GM20000 (cell line): ENCODE data around the gene S100A2.
"Not testable (repeated sequence)": the region's sequence is repeated elsewhere in the genome, so short reads cannot be mapped to it uniquely, and the experiment has no call there.

Experiments used
- DNase-seq: peaks from one replicate; pipeline ENCODE4 v3.0.0; 2012; ENCODE audit warnings: low spot score
- TF ChIP-seq, protein P1 (sequence below): IDR thresholded peaks from 2 replicates; pipeline ENCODE4 v1.5.1; 2012; ENCODE audit warnings: mild to moderate bottlenecking, control low read depth; ENCODE audit errors: extremely low read depth, missing control alignments

S100A2 gene

GRCh38 chr1:153568367-153569099, 2.9 kb upstream of the S100A2 start:
- peak; percentile 86 for DNase-seq
- TF ChIP-seq, protein P1, sequence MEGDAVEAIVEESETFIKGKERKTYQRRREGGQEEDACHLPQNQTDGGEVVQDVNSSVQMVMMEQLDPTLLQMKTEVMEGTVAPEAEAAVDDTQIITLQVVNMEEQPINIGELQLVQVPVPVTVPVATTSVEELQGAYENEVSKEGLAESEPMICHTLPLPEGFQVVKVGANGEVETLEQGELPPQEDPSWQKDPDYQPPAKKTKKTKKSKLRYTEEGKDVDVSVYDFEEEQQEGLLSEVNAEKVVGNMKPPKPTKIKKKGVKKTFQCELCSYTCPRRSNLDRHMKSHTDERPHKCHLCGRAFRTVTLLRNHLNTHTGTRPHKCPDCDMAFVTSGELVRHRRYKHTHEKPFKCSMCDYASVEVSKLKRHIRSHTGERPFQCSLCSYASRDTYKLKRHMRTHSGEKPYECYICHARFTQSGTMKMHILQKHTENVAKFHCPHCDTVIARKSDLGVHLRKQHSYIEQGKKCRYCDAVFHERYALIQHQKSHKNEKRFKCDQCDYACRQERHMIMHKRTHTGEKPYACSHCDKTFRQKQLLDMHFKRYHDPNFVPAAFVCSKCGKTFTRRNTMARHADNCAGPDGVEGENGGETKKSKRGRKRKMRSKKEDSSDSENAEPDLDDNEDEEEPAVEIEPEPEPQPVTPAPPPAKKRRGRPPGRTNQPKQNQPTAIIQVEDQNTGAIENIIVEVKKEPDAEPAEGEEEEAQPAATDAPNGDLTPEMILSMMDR: peak; percentile 97

- no peak for DNase-seq
- TF ChIP-seq, protein P1: no peak
Observed at GRCh38 chr1:153567621-153568366, 2.1 kb upstream of the S100A2 start.

DNA sequence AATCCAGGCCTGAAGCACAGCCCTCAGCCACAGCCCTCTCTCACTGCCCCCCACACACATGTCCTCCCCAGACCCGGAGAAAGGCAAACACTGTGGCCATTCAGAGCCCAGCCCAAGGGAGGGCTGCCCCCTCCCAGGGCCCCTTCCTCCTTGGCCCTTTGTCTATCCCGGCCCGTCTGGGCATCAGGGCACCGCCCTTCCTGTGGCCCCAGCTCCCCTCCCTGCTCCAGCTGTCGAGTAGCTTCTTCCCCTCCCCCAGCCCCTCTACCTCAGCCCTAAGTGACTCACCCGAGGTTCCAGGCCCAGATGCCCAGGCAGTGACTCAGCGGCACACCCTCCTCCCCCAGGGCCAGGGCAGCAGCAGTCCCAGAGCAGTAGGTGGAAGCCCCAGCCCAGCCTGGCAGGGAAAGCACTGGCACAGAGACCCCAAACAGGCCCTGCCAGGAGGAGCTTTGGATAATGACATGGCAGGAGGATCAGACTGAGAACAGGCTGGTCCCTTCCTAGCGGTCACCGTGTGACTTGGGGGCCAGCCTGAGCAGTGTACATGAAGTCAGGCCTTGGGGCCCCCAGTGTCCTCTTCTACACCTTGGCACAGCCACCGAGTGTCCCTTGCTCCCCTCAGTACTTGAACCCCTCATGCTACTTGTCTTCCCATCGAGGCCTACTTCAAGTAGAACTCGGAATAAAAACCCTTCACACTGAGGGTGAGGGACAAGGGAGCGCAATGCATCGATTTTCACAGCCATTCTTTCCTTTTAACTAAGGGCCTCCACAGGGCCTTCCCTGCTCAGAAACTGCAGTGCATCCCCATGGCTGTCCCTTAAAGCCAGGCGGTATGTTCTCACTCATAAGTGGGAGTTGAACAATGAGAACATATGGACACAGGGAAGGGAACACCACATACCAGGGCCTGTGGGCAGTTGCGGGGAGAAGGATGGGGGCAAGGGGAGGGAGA, 1.0 kb upstream of the S100A2 start:
- DNase-seq: no peak
- TF ChIP-seq, protein P1: no peak

DNA sequence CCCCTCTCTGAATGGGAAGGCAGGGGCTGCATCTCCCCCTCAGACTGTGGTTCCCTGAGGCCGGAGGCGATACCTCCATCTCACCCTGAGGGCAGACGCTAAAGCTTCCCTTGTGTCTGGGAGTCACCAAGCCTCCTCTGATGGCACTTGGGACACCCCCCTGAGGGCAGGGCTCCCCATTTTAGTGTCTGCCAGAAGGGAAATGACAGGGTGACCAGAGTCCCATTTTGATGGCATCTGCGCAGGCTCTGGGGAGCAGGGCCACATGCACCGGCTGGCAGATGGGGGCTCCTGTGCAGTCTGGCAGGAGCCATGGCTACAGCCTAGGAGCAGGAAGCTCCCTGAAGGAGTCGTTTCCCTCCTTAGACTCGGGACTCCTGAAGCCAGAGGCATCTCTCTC, 1.7 kb downstream of the S100A2 start:
- no peak for DNase-seq
- TF ChIP-seq, protein P1: no peak

- TF ChIP-seq, protein P1: no peak
Observed at GRCh38 chr1:153563483-153563901, 2.2 kb downstream of the S100A2 start.

DNA sequence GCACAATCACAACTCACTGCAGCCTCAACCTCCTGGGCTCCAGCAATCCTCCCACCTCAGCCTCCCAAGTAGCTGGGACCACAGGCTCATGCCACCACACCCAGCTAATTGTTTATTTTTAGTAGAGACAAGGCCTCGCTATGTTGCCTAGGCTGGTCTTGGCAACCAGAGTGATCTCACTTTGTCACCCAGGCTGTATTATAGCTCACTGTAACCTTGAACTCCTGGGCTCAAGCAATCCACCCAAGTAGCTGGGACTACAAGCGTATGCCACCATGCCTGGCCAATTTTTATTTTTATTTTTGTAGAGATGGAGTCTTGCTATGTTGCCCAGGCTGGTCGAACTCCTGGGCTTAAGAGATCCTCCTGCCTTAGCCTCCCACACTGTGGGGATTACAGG, 3.6 kb downstream of the S100A2 start:
- DNase-seq: not testable (repeated sequence)

More at GRCh38 chr1:153563483-153563901, 2.2 kb downstream of the S100A2 start:
- DNase-seq: no peak

DNA sequence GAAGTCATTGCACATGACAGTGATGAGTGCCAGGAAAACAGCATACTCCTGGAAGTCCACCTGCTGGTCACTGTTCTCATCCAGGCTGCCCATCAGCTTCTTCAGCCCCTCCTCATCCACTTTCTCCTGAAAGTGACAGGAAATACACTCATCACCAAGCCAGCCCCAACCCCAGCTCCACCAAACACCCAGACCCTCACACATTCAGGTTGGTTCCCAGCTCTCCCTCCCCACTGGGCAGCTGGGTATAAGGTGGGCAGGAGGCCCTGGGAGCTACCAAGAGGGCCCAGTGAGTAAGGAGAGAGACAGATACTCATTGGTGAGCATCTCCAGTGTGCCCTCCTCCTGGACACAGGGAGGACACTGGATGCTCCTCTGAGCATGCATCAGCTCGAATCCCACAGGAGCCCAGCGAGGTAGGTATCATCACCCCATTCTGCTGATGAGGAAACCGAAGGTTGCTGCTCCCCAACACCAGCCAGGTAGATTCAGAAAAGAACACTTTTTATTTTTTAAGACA, 4.1 kb downstream of the S100A2 start:
- TF ChIP-seq, protein P1: no peak
- DNase-seq: no peak
